Measurements from ENCODE around the gene RASL10B. TPM values are rescaled to one million over a fixed set of nuclear protein-coding genes. Genes with fewer than 3 reads are reported as not detected.

Gene RASL10B
- total and polyA plus RNA-seq, 10 donors, result 0.09 to 0.74 (median 0.29) TPM; not detected in 1

DNA sequence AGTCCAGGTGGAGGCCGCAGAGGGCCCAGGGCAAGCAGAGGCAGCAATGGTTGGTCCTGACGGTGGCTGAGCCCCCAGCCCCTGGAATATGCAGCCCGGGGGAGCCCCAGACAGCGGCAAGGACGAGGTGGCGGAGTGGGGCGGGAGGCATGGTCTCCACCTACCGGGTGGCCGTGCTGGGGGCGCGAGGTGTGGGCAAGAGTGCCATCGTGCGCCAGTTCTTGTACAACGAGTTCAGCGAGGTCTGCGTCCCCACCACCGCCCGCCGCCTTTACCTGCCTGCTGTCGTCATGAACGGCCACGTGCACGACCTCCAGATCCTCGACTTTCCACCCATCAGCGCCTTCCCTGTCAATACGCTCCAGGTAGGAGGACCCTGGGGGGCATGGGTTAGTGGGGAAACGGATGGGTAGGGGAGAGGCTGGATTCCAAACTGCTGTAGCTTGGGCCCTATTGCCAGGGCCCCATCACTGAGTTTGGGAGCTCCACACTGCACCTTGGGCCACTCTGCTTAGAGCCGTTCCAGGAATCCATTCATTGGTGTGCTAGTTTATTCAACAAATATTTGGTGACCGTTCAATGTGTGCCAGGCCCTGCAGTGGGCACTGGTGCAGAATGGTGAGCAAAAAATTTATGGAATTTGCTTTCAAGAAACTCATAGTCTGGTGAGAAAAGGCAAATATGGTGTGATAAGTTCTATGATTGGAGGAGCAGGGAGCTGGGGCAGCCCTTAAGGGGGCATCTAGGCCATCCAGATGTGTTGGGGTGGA lies 3.8 kb downstream of the RASL10B start:
- intact Hi-C loops (cut with DNase I; ENCODE audit: low total_unique reads), result no loop called here

DNA sequence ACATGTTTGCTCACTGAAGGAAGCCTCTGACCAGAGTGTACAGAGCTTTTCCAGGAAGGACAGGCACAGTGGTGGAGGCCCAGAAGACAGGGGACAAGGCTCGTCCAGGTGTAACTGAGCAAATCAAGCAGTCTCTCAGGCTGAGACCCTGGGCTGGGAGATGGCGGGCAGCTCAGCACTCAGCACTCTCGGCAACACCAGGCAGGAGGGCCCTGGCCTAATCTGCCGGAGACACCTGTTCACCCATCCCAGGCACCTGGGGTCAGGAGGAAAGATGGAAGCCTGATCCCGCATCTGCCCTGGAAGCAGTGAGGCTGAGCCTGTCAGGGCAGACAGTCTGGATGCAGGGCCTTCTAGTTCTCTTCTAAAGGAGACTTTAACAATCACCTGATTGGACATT lies 4.8 kb downstream of the RASL10B start:
- 89 to 96% (median 92%) methylated on average over 5 of the region's 5 CpGs for WGBS, 5 donors
- Histone ChIP-seq H3K36me3 (no peaks in the 10 kb centered on the region), H3K27me3 (replicated peaks in 1 of 7) (peaks cover 0 to 28% (median 7%) of the 10 kb centered on the region in 7 donors), H3K4me3 (no peak overlapping the region), H3K9me3 (no peaks in the 10 kb centered on the region), H3K4me1 (peaks cover 2 to 18% (median 7%) of the 10 kb centered on the region in 6 donors), H3K27ac (no peak overlapping the region)
- intact Hi-C loops (cut with DNase I; ENCODE audit: low total_unique reads), result no loop called here
- no peak for DNase-seq
- TF ChIP-seq, protein P1, sequence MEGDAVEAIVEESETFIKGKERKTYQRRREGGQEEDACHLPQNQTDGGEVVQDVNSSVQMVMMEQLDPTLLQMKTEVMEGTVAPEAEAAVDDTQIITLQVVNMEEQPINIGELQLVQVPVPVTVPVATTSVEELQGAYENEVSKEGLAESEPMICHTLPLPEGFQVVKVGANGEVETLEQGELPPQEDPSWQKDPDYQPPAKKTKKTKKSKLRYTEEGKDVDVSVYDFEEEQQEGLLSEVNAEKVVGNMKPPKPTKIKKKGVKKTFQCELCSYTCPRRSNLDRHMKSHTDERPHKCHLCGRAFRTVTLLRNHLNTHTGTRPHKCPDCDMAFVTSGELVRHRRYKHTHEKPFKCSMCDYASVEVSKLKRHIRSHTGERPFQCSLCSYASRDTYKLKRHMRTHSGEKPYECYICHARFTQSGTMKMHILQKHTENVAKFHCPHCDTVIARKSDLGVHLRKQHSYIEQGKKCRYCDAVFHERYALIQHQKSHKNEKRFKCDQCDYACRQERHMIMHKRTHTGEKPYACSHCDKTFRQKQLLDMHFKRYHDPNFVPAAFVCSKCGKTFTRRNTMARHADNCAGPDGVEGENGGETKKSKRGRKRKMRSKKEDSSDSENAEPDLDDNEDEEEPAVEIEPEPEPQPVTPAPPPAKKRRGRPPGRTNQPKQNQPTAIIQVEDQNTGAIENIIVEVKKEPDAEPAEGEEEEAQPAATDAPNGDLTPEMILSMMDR (IDR thresholded peaks at IDR 0.05 in 8 of 11, conservative IDR thresholded peaks at IDR 0.05 in 3 of 11), result no peak
- no peak for TF ChIP-seq POLR2A (IDR thresholded peaks at IDR 0.05)
- TF ChIP-seq POLR2AphosphoS5 (IDR thresholded peaks at IDR 0.05), result no peak

More for the DNA sequence above, 3.8 kb downstream of the RASL10B start:
- 88 to 96% (median 92%) methylated on average over 25 to 29 of the region's 29 CpGs for WGBS, 5 donors
- TF ChIP-seq POLR2A (IDR thresholded peaks at IDR 0.05) (no peak), POLR2AphosphoS5 (IDR thresholded peaks at IDR 0.05) (no peak)
- TF ChIP-seq, protein P1 (IDR thresholded peaks at IDR 0.05 in 8 of 11, conservative IDR thresholded peaks at IDR 0.05 in 3 of 11), result no peak
- no peak overlapping the region for H3K27ac ChIP-seq
- no peaks in the 10 kb centered on the region for H3K9me3 ChIP-seq
- peaks cover 0 to 22% (median 0%) of the 10 kb centered on the region in 7 donors for H3K27me3 ChIP-seq (replicated peaks in 1 of 7)
- peaks cover 5 to 23% (median 10%) of the 10 kb centered on the region in 6 donors for H3K4me1 ChIP-seq
- no peak overlapping the region for H3K4me3 ChIP-seq
- no peak for DNase-seq
- H3K36me3 ChIP-seq, result no peaks in the 10 kb centered on the region

DNA sequence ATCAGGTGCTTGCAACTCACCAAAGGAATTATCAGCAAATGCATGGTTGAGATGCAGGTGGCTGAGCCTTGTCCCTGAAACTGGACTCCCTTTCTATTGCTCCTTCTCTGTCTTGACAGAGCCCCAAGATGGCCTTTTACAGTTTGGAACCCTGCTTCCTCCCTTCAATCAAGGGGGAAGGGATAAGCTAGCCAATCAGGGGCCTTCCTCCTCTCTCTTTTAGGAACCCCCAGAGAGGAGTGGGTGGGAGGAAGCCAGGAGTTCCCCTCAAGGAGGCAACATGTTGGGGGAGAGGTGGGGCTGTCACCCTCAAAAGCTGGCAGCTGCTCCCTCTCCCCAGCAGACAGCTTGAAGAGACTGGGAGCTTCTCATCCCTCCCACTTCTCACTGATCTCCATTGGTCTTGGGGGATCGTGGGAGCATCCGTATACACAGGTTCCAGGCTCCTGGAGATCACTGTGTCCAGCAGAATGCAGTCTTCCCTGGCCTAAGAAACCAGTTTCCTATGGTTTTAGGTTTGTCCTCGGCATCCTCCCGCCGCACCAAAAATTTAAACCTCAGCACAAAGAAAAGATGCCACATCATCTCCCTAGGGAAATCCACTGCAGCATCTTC lies 7.2 kb downstream of the RASL10B start:
- Histone ChIP-seq H3K27me3 (replicated peaks in 1 of 7) (peaks cover 0 to 38% (median 24%) of the 10 kb centered on the region in 7 donors), H3K4me3 (no peak overlapping the region), H3K27ac (no peak overlapping the region), H3K9me3 (no peaks in the 10 kb centered on the region), H3K36me3 (no peaks in the 10 kb centered on the region), H3K4me1 (peaks cover 0 to 13% (median 8%) of the 10 kb centered on the region in 6 donors)
- WGBS, 5 donors, result 79 to 91% (median 82%) methylated on average over 5 of the region's 5 CpGs
- no peak for DNase-seq
- TF ChIP-seq POLR2A (IDR thresholded peaks at IDR 0.05) (no peak), POLR2AphosphoS5 (IDR thresholded peaks at IDR 0.05) (no peak)
- TF ChIP-seq, protein P1 (IDR thresholded peaks at IDR 0.05 in 8 of 11, conservative IDR thresholded peaks at IDR 0.05 in 3 of 11), result no peak
- intact Hi-C loops (cut with DNase I; ENCODE audit: low total_unique reads), result no loop called here

DNA sequence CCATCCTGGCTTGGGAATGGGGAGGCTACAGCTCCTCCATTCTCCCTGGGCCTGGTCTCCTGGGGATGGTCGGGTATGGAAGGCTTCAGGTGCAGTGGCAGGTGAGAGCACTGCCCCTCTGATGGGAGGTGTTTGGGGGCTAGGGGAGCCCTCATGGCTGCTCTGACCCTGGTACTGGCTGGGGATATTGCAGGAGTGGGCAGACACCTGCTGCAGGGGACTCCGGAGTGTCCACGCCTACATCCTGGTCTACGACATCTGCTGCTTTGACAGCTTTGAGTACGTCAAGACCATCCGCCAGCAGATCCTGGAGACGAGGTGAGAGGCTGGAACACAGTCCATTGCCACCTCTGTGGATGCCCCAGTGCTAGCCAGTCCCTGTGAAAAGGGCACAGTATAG lies 8.8 kb downstream of the RASL10B start:
- Histone ChIP-seq H3K27ac (no peak overlapping the region), H3K4me3 (no peak overlapping the region), H3K27me3 (replicated peaks in 1 of 7) (peaks cover 0 to 51% (median 24%) of the 10 kb centered on the region in 7 donors), H3K9me3 (no peaks in the 10 kb centered on the region), H3K4me1 (peaks cover 0 to 13% (median 8%) of the 10 kb centered on the region in 6 donors), H3K36me3 (no peaks in the 10 kb centered on the region)
- intact Hi-C loops (cut with DNase I; ENCODE audit: low total_unique reads), result loop anchor here (10.0 kb wide), 2 partner anchors 425 to 575 kb away; no protein-coding TSS in a partner anchor
- 83 to 92% (median 87%) methylated on average over 1 to 7 of the region's 7 CpGs for WGBS, 5 donors
- no peak for DNase-seq
- TF ChIP-seq, protein P1 (IDR thresholded peaks at IDR 0.05 in 8 of 11, conservative IDR thresholded peaks at IDR 0.05 in 3 of 11), result no peak
- TF ChIP-seq POLR2A (IDR thresholded peaks at IDR 0.05), result no peak
- TF ChIP-seq POLR2AphosphoS5 (IDR thresholded peaks at IDR 0.05), result no peak
